Neural progenitor cell (in vitro differentiated cells): ENCODE measurements around the gene IGSF6. TPM values are rescaled to one million over a fixed set of nuclear protein-coding genes. Genes with fewer than 3 reads are reported as not detected.

Source experiments
- DNase-seq: peaks from one replicate; pipeline ENCODE4 v3.0.0-alpha.2; 2016; ENCODE audit warnings: low spot score
- H2AFZ ChIP-seq: fragments of 200-600 bp; sonication (generic); replicated peaks from 2 replicates; pipeline ENCODE4 v1.6.1; 2016; ENCODE audit warnings: antibody characterized with exemption
- H3F3A ChIP-seq: fragments of 200-600 bp; sonication (generic); 2 replicates; pipeline ENCODE4 v1.6.1; 2016; ENCODE audit warnings: antibody characterized with exemption, low read depth
- H3K27ac ChIP-seq: fragments of 200-600 bp; sonication (generic); 2 replicates; pipeline ENCODE4 v1.5.1; 2016; ENCODE audit warnings: mild to moderate bottlenecking
- H3K27me3 ChIP-seq: fragments of 200-600 bp; sonication (generic); 2 replicates; pipeline ENCODE4 v1.6.1; 2016; ENCODE audit warnings: mild to moderate bottlenecking, moderate library complexity
- H3K36me3 ChIP-seq: fragments of 200-600 bp; sonication (generic); 2 replicates; pipeline ENCODE4 v1.5.1; 2016
- H3K4me1 ChIP-seq: fragments of 200-600 bp; sonication (generic); 2 replicates; pipeline ENCODE4 v1.6.1; 2016; ENCODE audit warnings: mixed run types
- H3K4me2 ChIP-seq: fragments of 200-600 bp; sonication (generic); 2 replicates; pipeline ENCODE4 v1.6.1; 2016
- H3K4me3 ChIP-seq: fragments of 200-600 bp; sonication (generic); 2 replicates; pipeline ENCODE4 v1.5.1; 2016
- H3K79me2 ChIP-seq: fragments of 200-600 bp; sonication (generic); 2 replicates; pipeline ENCODE4 v1.6.1; 2016; ENCODE audit warnings: low read depth
- H3K9ac ChIP-seq: fragments of 200-600 bp; sonication (generic); 2 replicates; pipeline ENCODE4 v1.6.1; 2016
- H3K9me3 ChIP-seq: fragments of 200-600 bp; sonication (generic); 2 replicates; pipeline ENCODE4 v1.5.1; 2016; ENCODE audit warnings: low read depth
- H4K20me1 ChIP-seq: fragments of 200-600 bp; sonication (generic); 2 replicates; pipeline ENCODE4 v1.6.1; 2016; ENCODE audit warnings: low read depth
- H3K27ac Mint-ChIP-seq: 3 replicates; pipeline ENCODE4 v1.8.0; 2021; ENCODE audit warnings: mixed read lengths
- H3K27me3 Mint-ChIP-seq: 2 replicates; pipeline ENCODE4 v1.8.0; 2022; ENCODE audit warnings: low read depth, mild to moderate bottlenecking, inconsistent platforms, moderate library complexity, mixed read lengths; ENCODE audit not compliant: insufficient read depth
- H3K36me3 Mint-ChIP-seq: 3 replicates; pipeline ENCODE4 v1.8.0; 2021; ENCODE audit warnings: mixed read lengths
- H3K4me1 Mint-ChIP-seq: 3 replicates; pipeline ENCODE4 v1.8.0; 2021; ENCODE audit warnings: mixed read lengths
- H3K4me3 Mint-ChIP-seq: 3 replicates; pipeline ENCODE4 v1.8.0; 2021; ENCODE audit warnings: mild to moderate bottlenecking, moderate library complexity, mixed read lengths
- H3K9me3 Mint-ChIP-seq: 3 replicates; pipeline ENCODE4 v1.8.0; 2020; ENCODE audit warnings: mixed read lengths
- EZH2 ChIP-seq: fragments of 200-600 bp; sonication (generic); IDR thresholded peaks from 2 replicates; pipeline ENCODE4 v1.6.1; 2017; ENCODE audit warnings: antibody characterized with exemption, mild to moderate bottlenecking, moderate library complexity
- EZH2phosphoT487 ChIP-seq: fragments of 200-600 bp; sonication (generic); IDR thresholded peaks from 2 replicates; pipeline ENCODE4 v1.6.1; 2017; ENCODE audit warnings: antibody characterized with exemption
- total RNA-seq: library from RNA; depleted of rRNA; stranded (reverse); fragments of >200 nt; gene quantifications from 2 replicates; pipeline ENCODE4 v1.2.3, GENCODE V29; 2015; ENCODE audit warnings: low replicate concordance
- TF ChIP-seq, protein P1 (sequence below): fragments of 200-600 bp; sonication (generic); IDR thresholded peaks from 2 replicates; pipeline ENCODE4 v1.5.1; 2017; ENCODE audit warnings: antibody characterized with exemption, mild to moderate bottlenecking

Gene IGSF6
- total RNA-seq, 1 donor from 2014 or later: not detected

DNA sequence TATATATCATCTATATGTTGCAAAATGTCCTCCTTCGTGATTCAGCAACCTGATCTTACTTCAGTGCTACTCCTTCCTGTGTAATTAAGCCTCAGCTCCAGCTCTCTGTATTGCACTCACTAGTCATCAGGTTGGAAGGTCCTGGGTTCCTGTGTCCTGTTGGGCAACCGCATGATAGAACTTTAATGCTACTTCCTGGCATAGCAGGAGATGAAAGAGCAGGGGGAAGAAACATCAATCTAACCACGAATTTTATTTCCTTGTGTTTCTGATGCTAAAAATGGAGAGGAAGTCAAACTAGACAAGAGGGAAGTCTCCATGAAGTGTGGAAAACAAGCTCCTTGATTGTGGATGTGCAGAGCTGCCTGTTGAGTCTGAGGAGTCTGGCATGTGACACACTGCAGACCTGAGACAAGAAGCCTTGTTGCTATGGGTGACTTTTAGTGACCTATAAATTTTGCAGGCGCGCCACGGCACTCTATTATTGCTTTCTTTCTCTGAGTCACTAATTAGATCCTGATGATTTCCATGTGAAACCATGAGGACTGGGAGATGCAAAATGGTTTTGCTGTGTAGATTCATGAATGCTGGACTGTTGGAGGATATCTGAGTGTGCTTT, 25.6 kb downstream of the IGSF6 start:
- no peak overlapping the region for H3K9ac ChIP-seq

DNA sequence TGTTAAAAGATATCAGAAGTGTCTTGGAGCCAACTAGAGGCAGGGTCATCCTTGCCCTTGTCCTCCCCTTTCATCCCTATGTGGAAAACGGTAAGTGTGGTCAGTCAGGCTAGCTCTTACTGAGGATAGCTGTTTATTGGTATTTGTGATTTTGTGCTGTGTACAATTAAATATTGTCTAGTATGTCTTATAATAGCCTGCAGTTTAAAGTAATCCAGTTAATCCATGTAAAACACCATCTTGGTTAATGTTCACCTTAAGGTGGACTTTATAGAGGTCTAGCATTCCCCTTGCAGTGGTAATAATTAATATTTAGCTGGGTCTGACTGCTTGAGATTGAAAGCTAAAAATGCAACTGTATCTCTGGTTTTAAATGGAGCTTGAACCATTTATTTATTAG, 27.4 kb downstream of the IGSF6 start:
- peaks cover 2% of the 10 kb centered on the region for H3K4me1 Mint-ChIP-seq
- H3K79me2 ChIP-seq: peaks cover 6% of the 10 kb centered on the region
- no peaks in the 10 kb centered on the region for H3K9me3 ChIP-seq
- H3K36me3 Mint-ChIP-seq: peaks cover 49% of the 10 kb centered on the region
- no peak overlapping the region for H3K4me2 ChIP-seq
- H3K27ac ChIP-seq: no peak overlapping the region
- no peak overlapping the region for H2AFZ ChIP-seq
- peaks cover 3% of the 10 kb centered on the region for H4K20me1 ChIP-seq
- no peaks in the 10 kb centered on the region for H3F3A ChIP-seq
- peaks cover 2% of the 10 kb centered on the region for H3K27me3 Mint-ChIP-seq
- DNase-seq: no peak
- H3K9ac ChIP-seq: no peak overlapping the region
- no peak overlapping the region for H3K4me3 ChIP-seq
- peaks cover 4% of the 10 kb centered on the region for H3K9me3 Mint-ChIP-seq
- H3K36me3 ChIP-seq: peaks cover 18% of the 10 kb centered on the region
- H3K27ac Mint-ChIP-seq: no peak overlapping the region
- H3K4me1 ChIP-seq: no peaks in the 10 kb centered on the region
- H3K4me3 Mint-ChIP-seq: no peak overlapping the region
- H3K27me3 ChIP-seq: no peaks in the 10 kb centered on the region
- TF ChIP-seq EZH2 (no peak), EZH2phosphoT487 (no peak)
- TF ChIP-seq, protein P1, sequence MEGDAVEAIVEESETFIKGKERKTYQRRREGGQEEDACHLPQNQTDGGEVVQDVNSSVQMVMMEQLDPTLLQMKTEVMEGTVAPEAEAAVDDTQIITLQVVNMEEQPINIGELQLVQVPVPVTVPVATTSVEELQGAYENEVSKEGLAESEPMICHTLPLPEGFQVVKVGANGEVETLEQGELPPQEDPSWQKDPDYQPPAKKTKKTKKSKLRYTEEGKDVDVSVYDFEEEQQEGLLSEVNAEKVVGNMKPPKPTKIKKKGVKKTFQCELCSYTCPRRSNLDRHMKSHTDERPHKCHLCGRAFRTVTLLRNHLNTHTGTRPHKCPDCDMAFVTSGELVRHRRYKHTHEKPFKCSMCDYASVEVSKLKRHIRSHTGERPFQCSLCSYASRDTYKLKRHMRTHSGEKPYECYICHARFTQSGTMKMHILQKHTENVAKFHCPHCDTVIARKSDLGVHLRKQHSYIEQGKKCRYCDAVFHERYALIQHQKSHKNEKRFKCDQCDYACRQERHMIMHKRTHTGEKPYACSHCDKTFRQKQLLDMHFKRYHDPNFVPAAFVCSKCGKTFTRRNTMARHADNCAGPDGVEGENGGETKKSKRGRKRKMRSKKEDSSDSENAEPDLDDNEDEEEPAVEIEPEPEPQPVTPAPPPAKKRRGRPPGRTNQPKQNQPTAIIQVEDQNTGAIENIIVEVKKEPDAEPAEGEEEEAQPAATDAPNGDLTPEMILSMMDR: no peak

More for the DNA sequence above, 25.6 kb downstream of the IGSF6 start:
- no peak overlapping the region for H3K27ac Mint-ChIP-seq
- Histone ChIP-seq H3K4me3 (no peak overlapping the region), H3K79me2 (no peaks in the 10 kb centered on the region), H3K27ac (no peak overlapping the region), H3K4me2 (no peak overlapping the region), H3K27me3 (no peaks in the 10 kb centered on the region), H3F3A (no peaks in the 10 kb centered on the region), H2AFZ (no peak overlapping the region), H3K4me1 (no peaks in the 10 kb centered on the region), H4K20me1 (no peaks in the 10 kb centered on the region), H3K9me3 (no peaks in the 10 kb centered on the region), H3K36me3 (peaks cover 18% of the 10 kb centered on the region)
- peaks cover 4% of the 10 kb centered on the region for H3K9me3 Mint-ChIP-seq
- peaks cover 2% of the 10 kb centered on the region for H3K4me1 Mint-ChIP-seq
- H3K4me3 Mint-ChIP-seq: no peak overlapping the region
- TF ChIP-seq EZH2 (no peak), EZH2phosphoT487 (no peak)
- TF ChIP-seq, protein P1: no peak
- DNase-seq: no peak
- peaks cover 2% of the 10 kb centered on the region for H3K27me3 Mint-ChIP-seq
- peaks cover 49% of the 10 kb centered on the region for H3K36me3 Mint-ChIP-seq

DNA sequence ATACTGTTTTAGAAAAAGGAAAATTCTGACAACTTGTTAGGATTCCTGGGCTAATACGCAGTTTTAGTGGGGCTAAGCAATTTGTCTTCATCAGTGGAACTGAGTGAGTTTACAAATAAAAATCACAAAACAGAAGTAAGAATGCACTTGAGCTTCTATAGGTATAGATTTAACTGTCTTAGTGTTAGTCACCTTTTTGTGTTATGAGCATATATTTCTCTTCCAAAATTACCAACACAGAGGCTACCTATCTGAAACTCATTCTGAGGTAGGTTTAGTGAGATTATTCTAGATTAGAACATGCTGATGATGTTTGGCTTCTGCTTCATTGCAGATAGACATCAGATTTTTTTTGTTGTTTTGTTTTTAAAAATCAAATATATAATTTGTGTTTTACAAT, 29.9 kb downstream of the IGSF6 start:
- no peaks in the 10 kb centered on the region for H3F3A ChIP-seq
- peaks cover 15% of the 10 kb centered on the region for H3K79me2 ChIP-seq
- no peak for DNase-seq
- TF ChIP-seq, protein P1: no peak
- TF ChIP-seq EZH2phosphoT487: no peak
- TF ChIP-seq EZH2: no peak
- no peaks in the 10 kb centered on the region for H3K4me1 ChIP-seq
- Mint-ChIP-seq H3K27me3 (no peaks in the 10 kb centered on the region), H3K36me3 (peaks cover 29% of the 10 kb centered on the region), H3K27ac (no peak overlapping the region), H3K4me3 (no peak overlapping the region), H3K4me1 (peaks cover 2% of the 10 kb centered on the region), H3K9me3 (no peaks in the 10 kb centered on the region)
- H3K27me3 ChIP-seq: no peaks in the 10 kb centered on the region
- H3K4me3 ChIP-seq: no peak overlapping the region
- H3K27ac ChIP-seq: no peak overlapping the region
- no peak overlapping the region for H2AFZ ChIP-seq
- peaks cover 3% of the 10 kb centered on the region for H4K20me1 ChIP-seq
- peaks cover 12% of the 10 kb centered on the region for H3K36me3 ChIP-seq
- H3K9me3 ChIP-seq: no peaks in the 10 kb centered on the region
- H3K9ac ChIP-seq: no peak overlapping the region
- H3K4me2 ChIP-seq: no peak overlapping the region
